Naive thymus-derived CD8-positive, alpha-beta T cell (primary cell): ENCODE results near the gene USP8. TPM values are rescaled to one million over a fixed set of nuclear protein-coding genes. Genes with fewer than 3 reads are reported as not detected.
"Not testable (repeated sequence)": the region's sequence is repeated elsewhere in the genome, so short reads cannot be mapped to it uniquely, and the experiment has no call there.

Experiments used
- ATAC-seq, 2 donors: fragments of 150-1000 bp; cut with Tn5 transposase in 1 of 2; sonication (Bioruptor Pico), chemical (Tn5 transposase) in 1 of 2; 1 replicate in 1 of 2; 2 replicates in 1 of 2; pipeline ENCODE4 v1.10.0; 2021; ENCODE audit warnings: mild to moderate bottlenecking in 2 of 2, moderate library complexity in 2 of 2
- POLR2A ChIA-PET: fragments of 350-600 bp; sonication (Branson Sonifier 250); formaldehyde crosslinking; loops from one replicate; lab custom pipeline; 2021; ENCODE audit warnings: antibody characterized with exemption; lab: Charles Lee
- DNase-seq, 10 donors: peaks; one replicate each; pipeline versions ENCODE4 v3.0.0 to v3.0.0-alpha.2; 2020 to 2022
- H3K27ac Mint-ChIP-seq, 10 donors: one replicate each; pipeline ENCODE4 v1.8.0; 2020 to 2022; ENCODE audit warnings: mild to moderate bottlenecking in 10 of 10, mixed read lengths in 10 of 10, moderate library complexity in 4 of 10, inconsistent platforms in 1 of 10
- H3K27me3 Mint-ChIP-seq, 5 donors: one replicate each; pipeline ENCODE4 v1.8.0; 2021 to 2022; ENCODE audit warnings: mixed read lengths in 5 of 5
- H3K36me3 Mint-ChIP-seq, 3 donors: one replicate each; pipeline ENCODE4 v1.8.0; 2020 to 2022; ENCODE audit warnings: mixed read lengths in 3 of 3, mild to moderate bottlenecking in 2 of 3, inconsistent platforms in 1 of 3
- H3K4me1 Mint-ChIP-seq, 4 donors: one replicate each; pipeline ENCODE4 v1.8.0; 2021 to 2022; ENCODE audit warnings: mixed read lengths in 4 of 4
- H3K4me3 Mint-ChIP-seq, 10 donors: one replicate each; pipeline ENCODE4 v1.8.0; 2020 to 2022; ENCODE audit warnings: mild to moderate bottlenecking in 10 of 10, mixed read lengths in 10 of 10, moderate library complexity in 6 of 10, inconsistent platforms in 1 of 10
- H3K9me3 Mint-ChIP-seq, 9 donors: one replicate each; pipeline ENCODE4 v1.8.0; 2020 to 2022; ENCODE audit warnings: mixed read lengths in 9 of 9, mild to moderate bottlenecking in 3 of 9, inconsistent platforms in 1 of 9, moderate library complexity in 1 of 9
- polyA plus RNA-seq, 3 donors: library from polyadenylated mRNA; unstranded; fragments of 300-500 nt; fragmentation: Illumina TruSeq; gene quantifications; one replicate each; pipeline ENCODE4 v1.2.3, GENCODE V29; 2021
- total RNA-seq, 8 experiments: library from RNA in 2 of 8; stranded (reverse) in 2 of 8; gene quantifications; one replicate each; pipeline ENCODE4 v1.2.3 and lab custom pipeline; 2021 to 2026

USP8 gene
- total and polyA plus RNA-seq, 5 experiments from 2014 or later, result 27.5 to 72.0 (median 29.7) TPM

- no peaks in the 10 kb centered on the region for H3K27me3 Mint-ChIP-seq
- POLR2A ChIA-PET, result interaction anchor here (1.5 kb wide), 1 partner anchor 108 kb away, joined by 5 read pairs; the partner anchor contains the start of gene GABPB1
- H3K27ac Mint-ChIP-seq, result peak overlapping the region in 1 of 10 donors; percentile 75
- peaks cover 0 to 5% (median under 1%) of the 10 kb centered on the region in 4 donors for H3K4me1 Mint-ChIP-seq
- no peak overlapping the region for H3K4me3 Mint-ChIP-seq
- peaks cover 0 to 90% (median 16%) of the 10 kb centered on the region in 3 donors for H3K36me3 Mint-ChIP-seq
- DNase-seq (no peak), ATAC-seq (no peak)
- H3K9me3 Mint-ChIP-seq, result no peaks in the 10 kb centered on the region
Observed at GRCh38 chr15:50463423-50464358, 39.5 kb downstream of the USP8 start.

- H3K4me3 Mint-ChIP-seq, result no peak overlapping the region
- H3K36me3 Mint-ChIP-seq, result peaks cover 0 to 73% (median 19%) of the 10 kb centered on the region in 3 donors
- peaks cover 0 to 3% (median 0%) of the 10 kb centered on the region in 4 donors for H3K4me1 Mint-ChIP-seq
- no peak overlapping the region for H3K27ac Mint-ChIP-seq
- POLR2A ChIA-PET, result no interaction called here
- ATAC-seq (no peak), DNase-seq (no peak)
- no peaks in the 10 kb centered on the region for H3K9me3 Mint-ChIP-seq
- H3K27me3 Mint-ChIP-seq, result no peaks in the 10 kb centered on the region
Observed at GRCh38 chr15:50471072-50471471, 46.9 kb downstream of the USP8 start.

GRCh38 chr15:50476143-50476542, 51.9 kb downstream of the USP8 start:
- Mint-ChIP-seq H3K27ac (no peak overlapping the region), H3K4me1 (peaks cover 0 to 3% (median 0%) of the 10 kb centered on the region in 4 donors), H3K27me3 (no peaks in the 10 kb centered on the region), H3K9me3 (no peaks in the 10 kb centered on the region), H3K36me3 (peaks cover 0 to 74% (median 35%) of the 10 kb centered on the region in 3 donors), H3K4me3 (no peak overlapping the region)
- no peak for ATAC-seq
- POLR2A ChIA-PET, result no interaction called here
- no peak for DNase-seq

GRCh38 chr15:50484781-50485180, 60.6 kb downstream of the USP8 start:
- H3K27me3 Mint-ChIP-seq, result no peaks in the 10 kb centered on the region
- ATAC-seq (no peak), DNase-seq (no peak)
- H3K36me3 Mint-ChIP-seq, result peaks cover 3 to 85% (median 42%) of the 10 kb centered on the region in 3 donors
- peaks cover 0 to 33% (median 4%) of the 10 kb centered on the region in 4 donors for H3K4me1 Mint-ChIP-seq
- H3K9me3 Mint-ChIP-seq, result peaks cover 0 to 3% (median 0%) of the 10 kb centered on the region in 9 donors
- POLR2A ChIA-PET, result no interaction called here
- H3K4me3 Mint-ChIP-seq, result peak overlapping the region in 1 of 10 donors; percentile 51
- peak overlapping the region in 1 of 10 donors; percentile 81 for H3K27ac Mint-ChIP-seq

- peak overlapping the region in 2 of 10 donors; percentile 19 to 82 for H3K27ac Mint-ChIP-seq
- no peaks in the 10 kb centered on the region for H3K27me3 Mint-ChIP-seq
- POLR2A ChIA-PET, result interaction anchor here (0.7 kb wide), 1 partner anchor 75 kb away, joined by 3 read pairs; no protein-coding TSS in a partner anchor
- peaks cover 3 to 87% (median 45%) of the 10 kb centered on the region in 3 donors for H3K36me3 Mint-ChIP-seq
- peaks cover 0 to 3% (median 0%) of the 10 kb centered on the region in 9 donors for H3K9me3 Mint-ChIP-seq
- H3K4me1 Mint-ChIP-seq, result peaks cover 0 to 33% (median 4%) of the 10 kb centered on the region in 4 donors
- DNase-seq, result no peak
- ATAC-seq, result no peak
- H3K4me3 Mint-ChIP-seq, result peak overlapping the region in 1 of 10 donors; percentile 51
Observed at GRCh38 chr15:50485389-50485788, 61.2 kb downstream of the USP8 start.

- DNase-seq, result no peak
- no peak for ATAC-seq
- H3K4me1 Mint-ChIP-seq, result peaks cover 0 to 25% (median 2%) of the 10 kb centered on the region in 4 donors
- H3K27me3 Mint-ChIP-seq, result no peaks in the 10 kb centered on the region
- H3K27ac Mint-ChIP-seq, result peak overlapping the region in 5 of 10 donors; percentile 1 to 49 (median 24)
- H3K36me3 Mint-ChIP-seq, result peaks cover 0 to 86% (median 39%) of the 10 kb centered on the region in 3 donors
- no peak overlapping the region for H3K4me3 Mint-ChIP-seq
- peaks cover 0 to 3% (median 0%) of the 10 kb centered on the region in 9 donors for H3K9me3 Mint-ChIP-seq
- POLR2A ChIA-PET, result no interaction called here
Observed at GRCh38 chr15:50487287-50487686, 63.1 kb downstream of the USP8 start.

- Mint-ChIP-seq H3K27me3 (no peaks in the 10 kb centered on the region), H3K27ac (peak overlapping the region in 3 of 10 donors; percentile 28 to 56 (median 40)), H3K4me3 (no peak overlapping the region), H3K36me3 (peaks cover 0 to 92% (median 42%) of the 10 kb centered on the region in 3 donors), H3K4me1 (no peaks in the 10 kb centered on the region), H3K9me3 (no peaks in the 10 kb centered on the region)
- DNase-seq (no peak), ATAC-seq (no peak)
- POLR2A ChIA-PET, result no interaction called here
Observed at GRCh38 chr15:50493625-50494024, 69.4 kb downstream of the USP8 start.

- not testable (repeated sequence) for H3K4me3 Mint-ChIP-seq
- H3K36me3 Mint-ChIP-seq, result peaks cover 0 to 92% (median 48%) of the 10 kb centered on the region in 3 donors
Observed at GRCh38 chr15:50494547-50494946, 70.3 kb downstream of the USP8 start.

GRCh38 chr15:50496692-50497091, 72.5 kb downstream of the USP8 start:
- H3K4me1 Mint-ChIP-seq, result peaks cover 0 to 6% (median 0%) of the 10 kb centered on the region in 4 donors
- no peak overlapping the region for H3K27ac Mint-ChIP-seq
- H3K36me3 Mint-ChIP-seq, result peaks cover 0 to 87% (median 51%) of the 10 kb centered on the region in 3 donors
- ATAC-seq, result no peak
- H3K27me3 Mint-ChIP-seq, result no peaks in the 10 kb centered on the region
- no peaks in the 10 kb centered on the region for H3K9me3 Mint-ChIP-seq
- DNase-seq, result no peak
- H3K4me3 Mint-ChIP-seq, result no peak overlapping the region
- POLR2A ChIA-PET, result no interaction called here

More at GRCh38 chr15:50494547-50494946, 70.3 kb downstream of the USP8 start:
- POLR2A ChIA-PET, H3K4me1 Mint-ChIP-seq, ATAC-seq, H3K9me3 Mint-ChIP-seq, DNase-seq, H3K27me3 Mint-ChIP-seq: not testable (repeated sequence)
- peak overlapping the region in 2 of 10 donors; percentile 6 to 25 for H3K27ac Mint-ChIP-seq

- POLR2A ChIA-PET, result no interaction called here
- DNase-seq (no peak), ATAC-seq (no peak)
- Mint-ChIP-seq H3K36me3 (peaks cover 0 to 72% (median 44%) of the 10 kb centered on the region in 3 donors), H3K27ac (peak overlapping the region in 1 of 10 donors; percentile 44), H3K4me3 (no peak overlapping the region), H3K9me3 (no peaks in the 10 kb centered on the region), H3K27me3 (no peaks in the 10 kb centered on the region), H3K4me1 (peaks cover 0 to 11% (median 0%) of the 10 kb centered on the region in 4 donors)
Observed at GRCh38 chr15:50500352-50500751, 76.1 kb downstream of the USP8 start.

- H3K27me3 Mint-ChIP-seq, result no peaks in the 10 kb centered on the region
- no peak overlapping the region for H3K27ac Mint-ChIP-seq
Observed at GRCh38 chr15:50501815-50502214, 77.6 kb downstream of the USP8 start.

GRCh38 chr15:50503144-50503543, 78.9 kb downstream of the USP8 start:
- ATAC-seq (no peak), DNase-seq (no peak)
- POLR2A ChIA-PET, result no interaction called here
- H3K4me3 Mint-ChIP-seq, result no peak overlapping the region
- H3K36me3 Mint-ChIP-seq, result peaks cover 0 to 50% (median 31%) of the 10 kb centered on the region in 3 donors
- H3K9me3 Mint-ChIP-seq, result no peaks in the 10 kb centered on the region
- no peak overlapping the region for H3K27ac Mint-ChIP-seq
- H3K4me1 Mint-ChIP-seq, result peaks cover 0 to 11% (median 0%) of the 10 kb centered on the region in 4 donors
- H3K27me3 Mint-ChIP-seq, result no peaks in the 10 kb centered on the region

More at GRCh38 chr15:50501815-50502214, 77.6 kb downstream of the USP8 start:
- Mint-ChIP-seq H3K9me3 (no peaks in the 10 kb centered on the region), H3K4me1 (peaks cover 0 to 11% (median 0%) of the 10 kb centered on the region in 4 donors), H3K36me3 (peaks cover 0 to 59% (median 35%) of the 10 kb centered on the region in 3 donors), H3K4me3 (no peak overlapping the region)
- no peak for ATAC-seq
- DNase-seq, result no peak
- POLR2A ChIA-PET, result no interaction called here

GRCh38 chr15:50505656-50506055, 81.5 kb downstream of the USP8 start:
- H3K4me1 Mint-ChIP-seq, H3K4me3 Mint-ChIP-seq, H3K9me3 Mint-ChIP-seq, H3K27me3 Mint-ChIP-seq, ATAC-seq, POLR2A ChIA-PET, DNase-seq: not testable (repeated sequence)
- Mint-ChIP-seq H3K36me3 (peaks cover 0 to 34% (median 18%) of the 10 kb centered on the region in 3 donors), H3K27ac (peak overlapping the region in 2 of 10 donors; percentile 12 to 14)
